GM12878 (cell line): ENCODE results near the gene MYH7B.

Experiments used
- REST ChIP-seq: IDR thresholded peaks from 2 replicates; pipeline ENCODE4 v1.6.1; 2012; ENCODE audit warnings: mild to moderate bottlenecking, low read depth, low read length
- TF ChIP-seq, protein P1 (sequence below), 3 experiments: IDR thresholded peaks in 2 of 3; conservative IDR thresholded peaks in 1 of 3; 2 replicates each; pipeline ENCODE4 v1.5.1; 2011; ENCODE audit warnings: low read depth in 3 of 3, low read length in 3 of 3, mild to moderate bottlenecking in 3 of 3, control low read depth in 2 of 3, moderate library complexity in 2 of 3, inconsistent platforms in 1 of 3, mixed read lengths in 1 of 3; ENCODE audit not compliant: control insufficient read depth in 2 of 3, insufficient read depth in 1 of 3; ENCODE audit errors: extremely low read depth in 1 of 3

DNA sequence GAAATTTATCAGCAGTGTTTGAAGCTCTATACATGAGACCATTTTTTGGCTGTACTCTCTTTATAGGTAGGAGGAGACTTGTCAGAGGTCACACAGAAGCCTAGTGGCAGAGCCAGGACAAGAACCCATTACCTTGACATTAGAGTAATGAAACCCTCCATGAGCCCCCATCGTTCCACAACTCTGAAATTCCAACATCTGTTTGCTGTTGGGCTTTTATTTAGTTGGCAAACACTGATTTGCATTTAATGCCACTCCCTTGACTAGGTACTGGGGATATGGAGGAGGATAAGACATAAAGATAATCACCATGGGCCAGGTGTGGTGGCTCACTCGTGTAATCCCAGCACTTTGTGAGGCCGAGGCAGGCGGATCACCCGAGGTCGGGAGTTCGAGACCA, 1.7 kb upstream of the MYH7B start:
- TF ChIP-seq, protein P1, sequence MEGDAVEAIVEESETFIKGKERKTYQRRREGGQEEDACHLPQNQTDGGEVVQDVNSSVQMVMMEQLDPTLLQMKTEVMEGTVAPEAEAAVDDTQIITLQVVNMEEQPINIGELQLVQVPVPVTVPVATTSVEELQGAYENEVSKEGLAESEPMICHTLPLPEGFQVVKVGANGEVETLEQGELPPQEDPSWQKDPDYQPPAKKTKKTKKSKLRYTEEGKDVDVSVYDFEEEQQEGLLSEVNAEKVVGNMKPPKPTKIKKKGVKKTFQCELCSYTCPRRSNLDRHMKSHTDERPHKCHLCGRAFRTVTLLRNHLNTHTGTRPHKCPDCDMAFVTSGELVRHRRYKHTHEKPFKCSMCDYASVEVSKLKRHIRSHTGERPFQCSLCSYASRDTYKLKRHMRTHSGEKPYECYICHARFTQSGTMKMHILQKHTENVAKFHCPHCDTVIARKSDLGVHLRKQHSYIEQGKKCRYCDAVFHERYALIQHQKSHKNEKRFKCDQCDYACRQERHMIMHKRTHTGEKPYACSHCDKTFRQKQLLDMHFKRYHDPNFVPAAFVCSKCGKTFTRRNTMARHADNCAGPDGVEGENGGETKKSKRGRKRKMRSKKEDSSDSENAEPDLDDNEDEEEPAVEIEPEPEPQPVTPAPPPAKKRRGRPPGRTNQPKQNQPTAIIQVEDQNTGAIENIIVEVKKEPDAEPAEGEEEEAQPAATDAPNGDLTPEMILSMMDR (IDR thresholded peaks at IDR 0.05 in 2 of 3, conservative IDR thresholded peaks at IDR 0.05 in 1 of 3; ENCODE audit: control insufficient read depth in 2 of 3, extremely low read depth in 1 of 3, insufficient read depth in 1 of 3, low read depth in 3 of 3, low read length in 3 of 3), result no peak
- TF ChIP-seq REST, result no peak
